Activated T-cell treated with anti-CD3 and anti-CD28 coated beads for 1 hour (primary cell): ENCODE data around the gene LTBP1.

Experiments
- DNase-seq: peaks from one replicate; pipeline ENCODE4 v3.0.0-alpha.2; 2020; ENCODE audit warnings: low read depth

Gene LTBP1

GRCh38 chr2:33081691-33082090 is 134.9 kb downstream of the LTBP1 start:
- DNase-seq = no peak

GRCh38 chr2:33083699-33084387 is 137.1 kb downstream of the LTBP1 start:
- DNase-seq = no peak

GRCh38 chr2:33084433-33084832 is 137.7 kb downstream of the LTBP1 start:
- no peak for DNase-seq

- DNase-seq = no peak
Observed at GRCh38 chr2:33085646-33086045, 138.9 kb downstream of the LTBP1 start.

GRCh38 chr2:33086400-33087015 is 139.8 kb downstream of the LTBP1 start:
- DNase-seq = no peak

- DNase-seq = no peak
Observed at GRCh38 chr2:33090553-33091134, 143.9 kb downstream of the LTBP1 start.

- no peak for DNase-seq
Observed at GRCh38 chr2:33091541-33092123, 144.9 kb downstream of the LTBP1 start.

- no peak for DNase-seq
Observed at GRCh38 chr2:33093283-33093993, 146.7 kb downstream of the LTBP1 start.

- no peak for DNase-seq
Observed at GRCh38 chr2:33094303-33094702, 147.6 kb downstream of the LTBP1 start.

- DNase-seq = no peak
Observed at GRCh38 chr2:33099989-33100388, 153.2 kb downstream of the LTBP1 start.

- DNase-seq = no peak
Observed at GRCh38 chr2:33100921-33101320, 154.2 kb downstream of the LTBP1 start.

- no peak for DNase-seq
Observed at GRCh38 chr2:33104052-33104623, 157.4 kb downstream of the LTBP1 start.

GRCh38 chr2:33104726-33105125 is 158.0 kb downstream of the LTBP1 start:
- DNase-seq = no peak

GRCh38 chr2:33106115-33106514 is 159.4 kb downstream of the LTBP1 start:
- DNase-seq = no peak

- no peak for DNase-seq
Observed at GRCh38 chr2:33107690-33108482, 161.1 kb downstream of the LTBP1 start.

- no peak for DNase-seq
Observed at GRCh38 chr2:33108483-33109443, 162.0 kb downstream of the LTBP1 start.

- DNase-seq = no peak
Observed at GRCh38 chr2:33110461-33110860, 163.7 kb downstream of the LTBP1 start.

GRCh38 chr2:33111002-33111446 is 164.3 kb downstream of the LTBP1 start:
- no peak for DNase-seq

GRCh38 chr2:33115196-33115595 is 168.4 kb downstream of the LTBP1 start:
- no peak for DNase-seq

GRCh38 chr2:33115728-33116127 is 169.0 kb downstream of the LTBP1 start:
- DNase-seq = no peak
